Midbrain (tissue), 1 donor: ENCODE data around the gene TOMM20L.
A peak's percentile ranks its signal among the peaks of the same experiment; 100 is the strongest.

Experiments used
- DNase-seq: peaks from one replicate; lab custom pipeline; 2025; lab: John Stamatoyannopoulos, UW

Gene TOMM20L

GRCh38 chr14:58427281-58428117 lies 31.8 kb downstream of the TOMM20L start, which contains the start of the genes KIAA0586 and TIMM9:
KIAA0586 (plus strand) TSS chr14:58427719; CDS start chr14:58428265, 546 bp downstream.
TIMM9 (minus strand) TSS chr14:58427531; CDS start chr14:58411945, 15,586 bp downstream.
- DNase-seq, result peak; percentile 95

GRCh38 chr14:58428118-58428683 lies 32.5 kb downstream of the TOMM20L start:
- DNase-seq, result peak; percentile 20

GRCh38 chr14:58430156-58430555 lies 34.4 kb downstream of the TOMM20L start:
- DNase-seq, result no peak

- DNase-seq, result no peak
Observed at GRCh38 chr14:58439476-58439875, 43.7 kb downstream of the TOMM20L start.

- no peak for DNase-seq
Observed at GRCh38 chr14:58444627-58445026, 48.9 kb downstream of the TOMM20L start.

- DNase-seq, result no peak
Observed at GRCh38 chr14:58455593-58456265, 60.0 kb downstream of the TOMM20L start.
